SU-DHL-6 (cell line): ENCODE measurements around the gene MTMR11.

Source experiments
- H2AFZ ChIP-seq: fragments of 200-600 bp; sonication (generic); 2 replicates; pipeline ENCODE4 v1.6.1; 2014; ENCODE audit warnings: low read depth, mild to moderate bottlenecking, moderate library complexity, mixed read lengths, antibody characterized with exemption, low read length; ENCODE audit not compliant: severe bottlenecking
- H3F3A ChIP-seq: fragments of 200-600 bp; shearing (Covaris generic); 2 replicates; pipeline ENCODE4 v1.6.0; 2016; ENCODE audit warnings: antibody characterized with exemption, mild to moderate bottlenecking; ENCODE audit not compliant: insufficient read depth
- H3K27ac ChIP-seq: fragments of 200-600 bp; sonication (generic); 2 replicates; pipeline ENCODE4 v1.5.1; 2016; ENCODE audit warnings: low read depth, mild to moderate bottlenecking, low read length, moderate library complexity, mixed read lengths
- H3K27me3 ChIP-seq: fragments of 200-600 bp; sonication (generic), shearing (Covaris generic); 2 replicates; pipeline ENCODE4 v1.6.0; 2014; ENCODE audit warnings: mild to moderate bottlenecking, low read length
- H3K36me3 ChIP-seq: fragments of 200-600 bp; sonication (generic); 2 replicates; pipeline ENCODE4 v1.6.1; 2014; ENCODE audit warnings: mild to moderate bottlenecking, low read length, mixed read lengths
- H3K4me2 ChIP-seq: fragments of 300-600, 200-600 bp; shearing (Covaris generic), sonication (generic); 2 replicates; pipeline ENCODE4 v1.6.0; 2014; ENCODE audit warnings: low read length, low read depth, mild to moderate bottlenecking; ENCODE audit not compliant: poor library complexity, severe bottlenecking
- H3K4me3 ChIP-seq: fragments of 200-600 bp; sonication (generic); 2 replicates; pipeline ENCODE4 v1.5.1; 2014; ENCODE audit warnings: antibody characterized with exemption, low read length, mild to moderate bottlenecking, mixed read lengths; ENCODE audit not compliant: insufficient read depth, poor library complexity, severe bottlenecking
- H3K79me2 ChIP-seq: fragments of 200-600 bp; sonication (generic); 2 replicates; pipeline ENCODE4 v1.6.1; 2014; ENCODE audit warnings: mild to moderate bottlenecking, low read length, moderate library complexity; ENCODE audit not compliant: insufficient read depth
- H3K9ac ChIP-seq: fragments of 200-600 bp; sonication (generic); 2 replicates; pipeline ENCODE4 v1.7.0; 2014; ENCODE audit warnings: mild to moderate bottlenecking, low read length
- H3K9me2 ChIP-seq: fragments of 200-600 bp; sonication (generic); replicated peaks from 2 replicates; pipeline ENCODE4 v1.6.1; 2014; ENCODE audit warnings: low read length; ENCODE audit not compliant: insufficient read depth
- H3K9me3 ChIP-seq: fragments of 200-600 bp; sonication (generic); 2 replicates; pipeline ENCODE4 v1.6.1; 2014; ENCODE audit warnings: low read length, mixed read lengths; ENCODE audit not compliant: insufficient read depth
- H4K20me1 ChIP-seq: fragments of 200-600 bp; sonication (generic); 2 replicates; pipeline ENCODE4 v1.6.1; 2014; ENCODE audit warnings: low read depth, mild to moderate bottlenecking, antibody characterized with exemption, low read length, moderate library complexity, mixed read lengths
- EZH2phosphoT487 ChIP-seq: fragments of 200-600 bp; sonication (generic), shearing (Covaris generic); conservative IDR thresholded peaks from 2 replicates; pipeline ENCODE4 v1.6.1; 2018; ENCODE audit warnings: mild to moderate bottlenecking, antibody characterized with exemption, low read length, moderate library complexity, mixed read lengths
- TF ChIP-seq, protein P1 (sequence below): fragments of 200-600 bp; sonication (generic); IDR thresholded peaks from one replicate; pipeline ENCODE4 v1.5.1; 2017; ENCODE audit warnings: antibody characterized with exemption, mild to moderate bottlenecking, low read length, moderate library complexity; ENCODE audit not compliant: insufficient read depth, poor library complexity, severe bottlenecking

The MTMR11 gene, protein sequence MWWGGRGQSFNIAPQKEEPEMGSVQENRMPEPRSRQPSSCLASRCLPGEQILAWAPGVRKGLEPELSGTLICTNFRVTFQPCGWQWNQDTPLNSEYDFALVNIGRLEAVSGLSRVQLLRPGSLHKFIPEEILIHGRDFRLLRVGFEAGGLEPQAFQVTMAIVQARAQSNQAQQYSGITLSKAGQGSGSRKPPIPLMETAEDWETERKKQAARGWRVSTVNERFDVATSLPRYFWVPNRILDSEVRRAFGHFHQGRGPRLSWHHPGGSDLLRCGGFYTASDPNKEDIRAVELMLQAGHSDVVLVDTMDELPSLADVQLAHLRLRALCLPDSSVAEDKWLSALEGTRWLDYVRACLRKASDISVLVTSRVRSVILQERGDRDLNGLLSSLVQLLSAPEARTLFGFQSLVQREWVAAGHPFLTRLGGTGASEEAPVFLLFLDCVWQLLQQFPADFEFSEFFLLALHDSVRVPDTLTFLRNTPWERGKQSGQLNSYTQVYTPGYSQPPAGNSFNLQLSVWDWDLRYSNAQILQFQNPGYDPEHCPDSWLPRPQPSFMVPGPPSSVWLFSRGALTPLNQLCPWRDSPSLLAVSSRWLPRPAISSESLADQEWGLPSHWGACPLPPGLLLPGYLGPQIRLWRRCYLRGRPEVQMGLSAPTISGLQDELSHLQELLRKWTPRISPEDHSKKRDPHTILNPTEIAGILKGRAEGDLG

DNA sequence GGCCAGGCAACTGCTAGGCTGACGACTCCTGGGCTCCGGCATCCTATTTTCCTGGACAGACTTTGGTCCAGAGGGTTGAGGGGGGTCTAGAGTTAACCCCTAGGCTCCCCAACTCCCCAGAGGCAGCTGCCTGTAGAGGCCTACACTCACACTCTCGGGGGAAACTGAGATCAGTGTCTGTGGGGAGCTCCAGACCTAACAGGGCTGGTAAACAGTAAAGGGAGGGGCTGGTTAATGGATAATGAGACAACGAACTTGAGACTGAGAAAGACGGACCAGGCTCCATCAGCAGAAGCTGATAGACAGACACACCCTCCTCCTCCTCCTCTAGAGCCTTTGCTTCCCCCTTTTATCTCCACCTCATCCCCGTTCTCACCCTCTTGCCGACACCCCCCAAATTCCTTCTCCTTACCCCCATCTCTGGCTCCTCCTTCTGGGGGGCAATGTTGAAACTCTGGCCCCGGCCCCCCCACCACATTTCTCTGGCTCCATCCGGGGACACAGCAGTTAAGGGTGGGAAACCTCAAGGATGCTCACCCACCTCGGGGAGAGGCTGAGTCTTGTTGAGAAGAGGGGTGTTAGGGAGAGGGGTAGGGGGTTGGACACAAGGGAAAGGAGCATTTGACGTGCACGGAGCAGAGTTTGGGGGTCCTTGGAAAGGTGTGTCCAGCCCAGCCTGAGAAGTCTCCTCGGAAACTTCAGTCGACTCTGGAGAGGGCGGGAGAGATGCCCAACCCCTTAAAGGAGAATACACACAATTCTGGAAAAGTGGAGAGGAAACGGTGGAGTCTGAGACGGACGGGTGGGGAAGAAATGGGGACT lies at the start of gene MTMR11:
MTMR11 (minus strand) TSS at position 710 of the 822 bp plus-strand sequence; CDS start at position 478, 232 bp downstream.
- Histone ChIP-seq H3K4me2 (no peak within 1 kb of the TSS), H3K9me2 (no peaks in the 10 kb centered on the region), H3K9ac (no peak within 1 kb of the TSS), H3K27me3 (no peaks in the 10 kb centered on the region), H2AFZ (no peak within 1 kb of the TSS), H3K27ac (no peak within 1 kb of the TSS), H3K79me2 (no peaks in the 10 kb centered on the region), H3K4me3 (no peak within 1 kb of the TSS), H3K36me3 (no peaks in the 10 kb centered on the region), H3F3A (no peaks in the 10 kb centered on the region), H4K20me1 (no peaks in the 10 kb centered on the region), H3K9me3 (no peaks in the 10 kb centered on the region)
- no peak for TF ChIP-seq EZH2phosphoT487
- TF ChIP-seq, protein P1, sequence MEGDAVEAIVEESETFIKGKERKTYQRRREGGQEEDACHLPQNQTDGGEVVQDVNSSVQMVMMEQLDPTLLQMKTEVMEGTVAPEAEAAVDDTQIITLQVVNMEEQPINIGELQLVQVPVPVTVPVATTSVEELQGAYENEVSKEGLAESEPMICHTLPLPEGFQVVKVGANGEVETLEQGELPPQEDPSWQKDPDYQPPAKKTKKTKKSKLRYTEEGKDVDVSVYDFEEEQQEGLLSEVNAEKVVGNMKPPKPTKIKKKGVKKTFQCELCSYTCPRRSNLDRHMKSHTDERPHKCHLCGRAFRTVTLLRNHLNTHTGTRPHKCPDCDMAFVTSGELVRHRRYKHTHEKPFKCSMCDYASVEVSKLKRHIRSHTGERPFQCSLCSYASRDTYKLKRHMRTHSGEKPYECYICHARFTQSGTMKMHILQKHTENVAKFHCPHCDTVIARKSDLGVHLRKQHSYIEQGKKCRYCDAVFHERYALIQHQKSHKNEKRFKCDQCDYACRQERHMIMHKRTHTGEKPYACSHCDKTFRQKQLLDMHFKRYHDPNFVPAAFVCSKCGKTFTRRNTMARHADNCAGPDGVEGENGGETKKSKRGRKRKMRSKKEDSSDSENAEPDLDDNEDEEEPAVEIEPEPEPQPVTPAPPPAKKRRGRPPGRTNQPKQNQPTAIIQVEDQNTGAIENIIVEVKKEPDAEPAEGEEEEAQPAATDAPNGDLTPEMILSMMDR, result no peak

DNA sequence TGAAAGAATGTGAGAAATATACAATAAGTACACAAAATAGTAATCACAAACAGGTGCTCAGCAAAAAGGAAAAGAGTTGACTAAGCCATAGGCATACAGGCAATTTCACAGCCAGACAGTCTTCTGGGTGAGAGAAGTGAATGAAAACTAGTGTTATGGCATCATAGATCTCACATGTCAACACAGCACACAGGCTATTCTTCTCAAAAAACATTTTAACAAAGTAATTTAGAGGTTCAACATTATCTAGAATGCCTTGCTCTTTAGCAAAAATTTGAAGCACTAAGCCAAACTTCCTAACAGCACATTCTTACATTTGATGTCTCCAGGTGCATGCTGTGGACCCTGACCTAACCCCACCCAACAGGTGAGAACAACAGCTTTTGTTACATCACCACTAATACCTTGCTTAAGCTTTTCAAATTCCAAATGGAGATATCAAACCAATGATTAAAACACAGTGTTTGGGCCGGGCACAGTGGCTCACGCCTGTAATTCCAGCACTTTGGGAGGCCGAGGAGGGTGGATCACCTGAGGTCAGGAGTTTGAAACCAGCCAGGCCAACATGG lies 43.4 kb upstream of the MTMR11 start:
- Histone ChIP-seq H3K9ac (no peak overlapping the region), H4K20me1 (no peaks in the 10 kb centered on the region), H3F3A (no peaks in the 10 kb centered on the region), H3K4me2 (no peak overlapping the region), H3K9me3 (no peaks in the 10 kb centered on the region), H3K79me2 (no peaks in the 10 kb centered on the region), H3K27me3 (no peaks in the 10 kb centered on the region), H2AFZ (no peak overlapping the region), H3K27ac (no peak overlapping the region), H3K4me3 (no peak overlapping the region), H3K36me3 (no peaks in the 10 kb centered on the region), H3K9me2 (no peaks in the 10 kb centered on the region)
- no peak for TF ChIP-seq EZH2phosphoT487
- TF ChIP-seq, protein P1, result no peak

DNA sequence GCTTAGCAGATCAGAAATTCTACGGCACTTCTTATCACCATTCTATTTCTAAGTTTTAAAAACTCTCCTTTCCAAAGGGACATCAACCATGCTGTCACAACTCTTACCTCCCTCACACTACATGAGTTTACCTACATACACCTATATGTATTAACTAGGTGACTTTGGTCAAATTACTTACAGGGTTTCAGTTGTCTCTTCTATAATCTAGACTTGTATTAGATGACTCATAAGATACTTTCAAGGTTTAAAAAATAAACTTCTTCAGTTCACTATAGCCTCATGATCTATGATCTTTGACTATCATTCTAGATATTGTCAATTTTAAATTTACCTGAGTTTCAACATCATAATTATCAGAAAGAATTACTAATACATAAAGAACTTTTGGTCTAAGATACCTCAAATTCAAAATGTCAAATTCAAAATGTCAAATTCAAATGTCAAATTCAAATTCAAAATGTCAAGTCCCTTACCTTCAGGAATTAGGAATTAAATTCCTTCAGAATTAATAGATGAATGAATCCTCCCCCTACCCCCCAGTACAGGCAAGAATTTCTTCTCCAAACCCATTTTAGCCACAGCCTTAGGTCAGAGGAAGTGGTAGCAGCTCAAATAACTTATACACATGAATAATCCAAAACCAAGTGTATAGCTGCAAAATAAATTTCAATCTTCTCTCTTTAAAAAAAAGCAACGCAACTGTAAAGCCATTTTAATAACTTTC lies 42.7 kb upstream of the MTMR11 start:
- Histone ChIP-seq H3K9me3 (no peaks in the 10 kb centered on the region), H3K36me3 (no peaks in the 10 kb centered on the region), H3K27ac (no peak overlapping the region), H3K9me2 (no peaks in the 10 kb centered on the region), H3F3A (no peaks in the 10 kb centered on the region), H2AFZ (no peak overlapping the region), H3K79me2 (no peaks in the 10 kb centered on the region), H4K20me1 (no peaks in the 10 kb centered on the region), H3K4me3 (no peak overlapping the region), H3K27me3 (no peaks in the 10 kb centered on the region), H3K4me2 (no peak overlapping the region), H3K9ac (no peak overlapping the region)
- TF ChIP-seq, protein P1, result no peak
- TF ChIP-seq EZH2phosphoT487, result no peak
